Adrenal gland (tissue), 5 donors: ENCODE data around the gene HNRNPU.

Experiments
- POLR2A ChIP-seq, 2 donors: fragments of 450-650 bp; IDR thresholded peaks; one replicate each; pipeline ENCODE4 v1.6.1; 2017; ENCODE audit warnings: antibody characterized with exemption in 2 of 2, mild to moderate bottlenecking in 2 of 2, moderate library complexity in 1 of 2
- TF ChIP-seq, protein P1 (sequence below), 6 experiments: fragments of 450-650 bp in 4 of 6; fragments of 200-600 bp in 2 of 6; sonication (generic) in 1 of 6; IDR thresholded peaks; 1 replicate in 5 of 6; 2 replicates in 1 of 6; pipeline versions ENCODE4 v1.5.1 to v1.8.0; 2016 to 2021; ENCODE audit warnings: antibody characterized with exemption in 6 of 6, mild to moderate bottlenecking in 2 of 6, moderate library complexity in 1 of 6
- donor health status: DM: no; HTN: no; CAD: no.

DNA sequence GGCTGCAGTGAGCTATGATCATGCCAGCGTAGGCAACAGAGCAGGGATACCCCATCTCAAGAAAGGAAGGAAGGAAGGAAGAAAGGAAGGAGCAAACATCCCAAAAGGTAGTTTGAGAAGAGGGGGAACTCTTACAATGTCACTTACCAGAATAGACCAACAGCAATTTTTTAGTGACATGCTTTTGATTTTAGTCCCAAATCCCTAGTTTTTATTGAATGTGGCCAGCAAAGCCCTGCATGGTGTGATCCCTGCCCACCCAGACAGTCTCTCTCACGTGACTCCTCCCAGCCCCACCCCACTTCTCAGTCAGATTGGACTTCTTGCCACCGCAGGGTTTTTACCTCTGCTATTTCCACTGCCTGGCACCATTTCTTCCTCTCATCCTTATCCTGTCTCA is 39.8 kb upstream of the HNRNPU start:
- TF ChIP-seq, protein P1, sequence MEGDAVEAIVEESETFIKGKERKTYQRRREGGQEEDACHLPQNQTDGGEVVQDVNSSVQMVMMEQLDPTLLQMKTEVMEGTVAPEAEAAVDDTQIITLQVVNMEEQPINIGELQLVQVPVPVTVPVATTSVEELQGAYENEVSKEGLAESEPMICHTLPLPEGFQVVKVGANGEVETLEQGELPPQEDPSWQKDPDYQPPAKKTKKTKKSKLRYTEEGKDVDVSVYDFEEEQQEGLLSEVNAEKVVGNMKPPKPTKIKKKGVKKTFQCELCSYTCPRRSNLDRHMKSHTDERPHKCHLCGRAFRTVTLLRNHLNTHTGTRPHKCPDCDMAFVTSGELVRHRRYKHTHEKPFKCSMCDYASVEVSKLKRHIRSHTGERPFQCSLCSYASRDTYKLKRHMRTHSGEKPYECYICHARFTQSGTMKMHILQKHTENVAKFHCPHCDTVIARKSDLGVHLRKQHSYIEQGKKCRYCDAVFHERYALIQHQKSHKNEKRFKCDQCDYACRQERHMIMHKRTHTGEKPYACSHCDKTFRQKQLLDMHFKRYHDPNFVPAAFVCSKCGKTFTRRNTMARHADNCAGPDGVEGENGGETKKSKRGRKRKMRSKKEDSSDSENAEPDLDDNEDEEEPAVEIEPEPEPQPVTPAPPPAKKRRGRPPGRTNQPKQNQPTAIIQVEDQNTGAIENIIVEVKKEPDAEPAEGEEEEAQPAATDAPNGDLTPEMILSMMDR (IDR thresholded peaks at IDR 0.05), result no peak
- TF ChIP-seq POLR2A (IDR thresholded peaks at IDR 0.05), result no peak
